BJ (cell line): ENCODE measurements around the gene TM4SF5. TPM values are rescaled to one million over a fixed set of nuclear protein-coding genes. Genes with fewer than 3 reads are reported as not detected.

Experiments used
- CTCF ChIA-PET: fragments of 350-600 bp; formaldehyde crosslinking; extraction: SDS; loops from one replicate; lab custom pipeline; 2021; ENCODE audit warnings: antibody characterized with exemption, inconsistent platforms; lab: Yijun Ruan, JAX
- POLR2A ChIA-PET: fragments of 300-600 bp; sonication (Branson Sonifier 250); formaldehyde crosslinking; extraction: SDS; loops from one replicate; lab custom pipeline; 2021; ENCODE audit warnings: antibody characterized with exemption; lab: Charles Lee
- DNase-seq: peaks from one replicate; pipeline ENCODE4 v3.0.0-alpha.2; 2011; ENCODE audit warnings: low read depth
- H3K27me3 ChIP-seq: 2 replicates; pipeline ENCODE4 v1.6.0; 2011; ENCODE audit warnings: low read length; ENCODE audit not compliant: control insufficient read depth, insufficient read depth
- H3K36me3 ChIP-seq: 2 replicates; pipeline ENCODE4 v1.5.1; 2011; ENCODE audit warnings: low read length; ENCODE audit not compliant: control insufficient read depth, insufficient read depth
- H3K4me3 ChIP-seq: 2 replicates; pipeline ENCODE4 v1.5.1; 2011; ENCODE audit warnings: low read depth, mild to moderate bottlenecking, control low read depth, low read length
- CTCF ChIP-seq: IDR thresholded peaks from 2 replicates; pipeline ENCODE4 v1.5.1; 2011; ENCODE audit warnings: low read depth, mild to moderate bottlenecking, control low read depth, inconsistent platforms, low read length, moderate library complexity; ENCODE audit not compliant: insufficient read depth
- polyA plus RNA-seq: library from polyadenylated mRNA; depleted of rRNA; stranded (reverse); fragments of >200 nt; gene quantifications from 2 replicates; pipeline ENCODE4 v1.2.3, GENCODE V29; 2011

The TM4SF5 gene
- polyA plus RNA-seq, 1 experiment = not detected

DNA sequence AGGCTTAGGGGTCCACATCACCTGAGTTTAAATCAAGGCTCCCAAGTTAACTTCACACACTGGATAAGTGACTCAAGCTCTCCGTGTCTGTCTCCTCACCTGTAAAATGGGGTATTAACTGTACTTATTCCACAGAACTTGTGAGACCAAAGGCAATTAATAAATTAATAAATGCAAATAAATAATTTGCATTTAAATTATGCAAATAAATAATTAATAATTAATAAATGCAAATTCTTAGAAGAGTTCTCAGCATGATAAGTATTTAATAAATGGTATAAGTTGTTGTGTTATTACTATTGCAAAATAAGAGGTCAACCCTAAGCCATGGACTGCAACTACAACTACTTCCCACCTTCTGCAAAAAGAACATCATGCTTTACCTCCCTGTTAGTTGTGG, 18.3 kb upstream of the TM4SF5 start:
- H3K27me3 ChIP-seq = peaks cover 11% of the 10 kb centered on the region
- H3K36me3 ChIP-seq = no peaks in the 10 kb centered on the region
- no peak for DNase-seq
- POLR2A ChIA-PET = no interaction called here
- CTCF ChIA-PET = no interaction called here
- no peak for TF ChIP-seq CTCF
- no peak overlapping the region for H3K4me3 ChIP-seq

DNA sequence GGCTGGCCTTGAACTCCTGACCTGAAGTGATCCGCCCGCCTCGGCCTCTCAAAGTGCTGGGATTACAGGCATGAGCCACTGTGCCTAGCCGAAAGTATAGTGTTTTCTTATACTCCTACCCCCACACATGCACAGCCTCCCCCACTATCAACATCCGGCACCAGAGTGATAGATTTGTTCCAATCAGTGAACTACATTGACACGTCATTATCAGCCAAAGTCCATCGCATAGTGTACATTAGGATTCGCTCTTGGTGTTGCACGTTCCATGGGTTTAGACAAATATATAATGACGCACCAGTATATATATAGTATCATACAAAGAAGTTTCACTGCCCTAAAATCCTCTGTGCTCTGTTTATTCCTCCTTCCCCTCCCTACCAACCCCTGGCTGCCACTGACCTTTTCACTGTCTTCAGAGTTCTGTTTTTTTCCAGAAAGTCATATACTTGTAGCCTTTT, 11.9 kb upstream of the TM4SF5 start:
- H3K27me3 ChIP-seq = peaks cover 8% of the 10 kb centered on the region

GRCh38 chr17:4764595-4764994, 7.1 kb upstream of the TM4SF5 start:
- TF ChIP-seq CTCF = no peak
- Histone ChIP-seq H3K36me3 (no peaks in the 10 kb centered on the region), H3K4me3 (no peak overlapping the region), H3K27me3 (peaks cover 7% of the 10 kb centered on the region)
- DNase-seq = no peak
- POLR2A ChIA-PET = no interaction called here
- CTCF ChIA-PET = interaction anchor here (1.0 kb wide), 1 partner anchor 10 kb away, joined by 3 read pairs; no protein-coding TSS in a partner anchor

More for the DNA sequence above, 11.9 kb upstream of the TM4SF5 start:
- Histone ChIP-seq H3K4me3 (no peak overlapping the region), H3K36me3 (no peaks in the 10 kb centered on the region)
- POLR2A ChIA-PET = no interaction called here
- TF ChIP-seq CTCF = no peak
- no peak for DNase-seq
- CTCF ChIA-PET = no interaction called here

DNA sequence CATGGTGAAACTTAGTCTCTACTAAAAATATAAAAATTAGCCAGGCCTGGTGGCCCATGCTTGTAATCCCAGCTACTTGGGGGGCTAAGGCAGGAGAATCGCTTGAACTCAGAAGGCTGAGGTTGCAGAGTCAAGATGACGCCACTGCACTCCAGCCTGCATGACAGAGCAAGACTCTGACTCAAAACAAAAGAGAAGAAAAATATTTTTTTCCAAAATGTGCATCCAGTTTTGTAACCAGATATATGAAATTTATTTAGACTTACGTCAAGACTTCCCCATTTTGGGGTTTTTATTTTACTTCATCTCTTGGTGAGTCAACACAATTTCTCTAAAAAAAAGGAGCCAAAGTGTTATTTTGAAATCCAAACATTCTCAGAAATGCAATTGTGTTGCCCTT, 5.5 kb upstream of the TM4SF5 start:
- Histone ChIP-seq H3K27me3 (peaks cover 3% of the 10 kb centered on the region; the same call in 1 of the 2 replicates), H3K4me3 (no peak overlapping the region), H3K36me3 (no peaks in the 10 kb centered on the region)
- no peak for TF ChIP-seq CTCF
- CTCF ChIA-PET = no interaction called here
- POLR2A ChIA-PET = no interaction called here
- DNase-seq = no peak

- CTCF ChIA-PET = interaction anchor here (0.6 kb wide), 1 partner anchor 159 kb away, joined by 3 read pairs; no protein-coding TSS in a partner anchor
- POLR2A ChIA-PET = no interaction called here
- TF ChIP-seq CTCF = no peak
- DNase-seq = no peak
- H3K4me3 ChIP-seq = no peak overlapping the region
- no peaks in the 10 kb centered on the region for H3K36me3 ChIP-seq
- peaks cover 3% of the 10 kb centered on the region; the same call in 1 of the 2 replicates for H3K27me3 ChIP-seq
These were observed 5.0 kb upstream of the TM4SF5 start for GRCh38 chr17:4766723-4767122.
